HepG2 (cell line): ENCODE data around the gene DZANK1. TPM values are rescaled to one million over a fixed set of nuclear protein-coding genes. Genes with fewer than 3 reads are reported as not detected.

Experiments used
- CC2D1A ChIP-seq: sonication (generic); formaldehyde crosslinking; IDR thresholded peaks from 2 replicates; pipeline ENCODE4 v1.8.1; 2023; ENCODE audit warnings: mild to moderate bottlenecking, missing genetic modification reagents
- RXRB ChIP-seq: IDR thresholded peaks from 2 replicates; pipeline ENCODE4 v1.6.1; 2016; ENCODE audit warnings: borderline replicate concordance, missing genetic modification reagents, missing compliant biosample characterization
- SMARCC2 ChIP-seq: fragments of 450-650 bp; IDR thresholded peaks from 2 replicates; pipeline ENCODE4 v1.6.1; 2017; ENCODE audit warnings: antibody characterized with exemption, mild to moderate bottlenecking
- ZNF224 ChIP-seq: sonication (generic); formaldehyde crosslinking; IDR thresholded peaks from 2 replicates; pipeline ENCODE4 v1.5.0; 2020; ENCODE audit warnings: mild to moderate bottlenecking, missing genetic modification reagents
- ZNF253 ChIP-seq: sonication (generic); formaldehyde crosslinking; IDR thresholded peaks from 2 replicates; pipeline ENCODE4 v1.8.0; 2022; ENCODE audit warnings: mild to moderate bottlenecking, missing genetic modification reagents, borderline replicate concordance
- ZNF282 ChIP-seq: fragments of 450-650 bp; IDR thresholded peaks from 2 replicates; pipeline ENCODE4 v1.6.1; 2018; ENCODE audit not compliant: partially characterized antibody
- ZNF569 ChIP-seq: sonication (generic); formaldehyde crosslinking; IDR thresholded peaks from 2 replicates; pipeline ENCODE4 v1.5.0; 2020; ENCODE audit warnings: mild to moderate bottlenecking, missing genetic modification reagents, moderate library complexity, borderline replicate concordance
- ZSCAN29 ChIP-seq: sonication (generic); formaldehyde crosslinking; conservative IDR thresholded peaks from 2 replicates; pipeline ENCODE4 v1.4.0; 2020; ENCODE audit warnings: mild to moderate bottlenecking, missing genetic modification reagents
- polyA plus RNA-seq, 8 experiments: library from polyadenylated mRNA; depleted of rRNA in 3 of 8; stranded (reverse) in 7 of 8; unstranded in 1 of 8; fragments of >200 nt; fragmentation: Illumina TruSeq in 4 of 8; extraction: Trizol in 4 of 8; gene quantifications; 2 replicates each; pipeline versions ENCODE4 v1.2.1 to v1.2.3, GENCODE V29; 2011 to 2016; ENCODE audit warnings: low read depth in 4 of 8, missing spikeins in 1 of 8, mixed read lengths in 1 of 8; ENCODE audit not compliant: insufficient read depth in 1 of 8
- total RNA-seq, 5 experiments: library from RNA; depleted of rRNA; stranded (reverse); fragments of >200 nt; fragmentation: Illumina TruSeq; extraction: Trizol; gene quantifications; 2 replicates each; pipeline ENCODE4 v1.2.3, GENCODE V29; 2016; ENCODE audit warnings: low read depth in 1 of 5
- TF ChIP-seq, protein P1 (sequence below): sonication (generic); formaldehyde crosslinking; IDR thresholded peaks from 2 replicates; pipeline ENCODE4 v1.4.0; 2020; ENCODE audit warnings: mild to moderate bottlenecking, missing genetic modification reagents
- TF ChIP-seq, protein P2 (sequence below): sonication (generic); formaldehyde crosslinking; conservative IDR thresholded peaks from 2 replicates; pipeline ENCODE4 v1.4.0; 2020; ENCODE audit warnings: missing genetic modification reagents
- TF ChIP-seq, protein P3 (sequence below): sonication (generic); formaldehyde crosslinking; IDR thresholded peaks from 2 replicates; pipeline ENCODE4 v1.8.1; 2023; ENCODE audit warnings: mild to moderate bottlenecking, inconsistent platforms, moderate library complexity, missing genetic modification reagents, borderline replicate concordance
- TF ChIP-seq, protein P4 (sequence below): sonication (generic); formaldehyde crosslinking; IDR thresholded peaks from 2 replicates; pipeline ENCODE4 v1.4.0; 2020; ENCODE audit warnings: mild to moderate bottlenecking, missing genetic modification reagents
- TF ChIP-seq, protein P5 (sequence below): sonication (generic); formaldehyde crosslinking; IDR thresholded peaks from 2 replicates; pipeline ENCODE4 v1.4.0; 2020; ENCODE audit warnings: missing genetic modification reagents

DZANK1 gene
- total and polyA plus RNA-seq, 2 of the 13 experiments (the other 11 are each of a cell fraction or from before 2014, with no cell fraction given): 1.6 to 3.2 TPM

DNA sequence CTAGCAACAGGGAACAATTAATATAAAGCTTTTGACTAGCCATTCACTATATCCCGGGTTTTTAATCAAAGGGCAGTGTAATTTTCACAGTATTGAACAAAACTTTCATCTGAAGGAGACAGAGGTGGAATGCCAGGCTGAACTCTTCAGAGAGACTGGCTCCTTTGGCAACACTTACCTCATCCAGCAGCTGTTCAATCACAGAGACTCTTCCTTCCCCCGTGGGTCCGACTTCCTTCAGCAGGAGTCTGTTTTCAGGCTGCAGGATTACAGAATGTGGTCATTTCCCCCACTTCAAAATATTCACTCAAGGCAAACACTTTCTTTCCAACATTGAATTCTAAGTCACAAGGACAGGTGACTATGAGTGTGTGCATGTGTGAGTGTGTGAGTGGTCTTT, 76.6 kb downstream of the DZANK1 start (continued):
- TF ChIP-seq, protein P1, sequence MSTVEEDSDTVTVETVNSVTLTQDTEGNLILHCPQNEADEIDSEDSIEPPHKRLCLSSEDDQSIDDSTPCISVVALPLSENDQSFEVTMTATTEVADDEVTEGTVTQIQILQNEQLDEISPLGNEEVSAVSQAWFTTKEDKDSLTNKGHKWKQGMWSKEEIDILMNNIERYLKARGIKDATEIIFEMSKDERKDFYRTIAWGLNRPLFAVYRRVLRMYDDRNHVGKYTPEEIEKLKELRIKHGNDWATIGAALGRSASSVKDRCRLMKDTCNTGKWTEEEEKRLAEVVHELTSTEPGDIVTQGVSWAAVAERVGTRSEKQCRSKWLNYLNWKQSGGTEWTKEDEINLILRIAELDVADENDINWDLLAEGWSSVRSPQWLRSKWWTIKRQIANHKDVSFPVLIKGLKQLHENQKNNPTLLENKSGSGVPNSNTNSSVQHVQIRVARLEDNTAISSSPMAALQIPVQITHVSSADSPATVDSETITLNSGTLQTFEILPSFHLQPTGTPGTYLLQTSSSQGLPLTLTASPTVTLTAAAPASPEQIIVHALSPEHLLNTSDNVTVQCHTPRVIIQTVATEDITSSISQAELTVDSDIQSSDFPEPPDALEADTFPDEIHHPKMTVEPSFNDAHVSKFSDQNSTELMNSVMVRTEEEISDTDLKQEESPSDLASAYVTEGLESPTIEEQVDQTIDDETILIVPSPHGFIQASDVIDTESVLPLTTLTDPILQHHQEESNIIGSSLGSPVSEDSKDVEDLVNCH (CRISPR knock-in tag): no peak
- no peak for TF ChIP-seq SMARCC2
- TF ChIP-seq, protein P2, sequence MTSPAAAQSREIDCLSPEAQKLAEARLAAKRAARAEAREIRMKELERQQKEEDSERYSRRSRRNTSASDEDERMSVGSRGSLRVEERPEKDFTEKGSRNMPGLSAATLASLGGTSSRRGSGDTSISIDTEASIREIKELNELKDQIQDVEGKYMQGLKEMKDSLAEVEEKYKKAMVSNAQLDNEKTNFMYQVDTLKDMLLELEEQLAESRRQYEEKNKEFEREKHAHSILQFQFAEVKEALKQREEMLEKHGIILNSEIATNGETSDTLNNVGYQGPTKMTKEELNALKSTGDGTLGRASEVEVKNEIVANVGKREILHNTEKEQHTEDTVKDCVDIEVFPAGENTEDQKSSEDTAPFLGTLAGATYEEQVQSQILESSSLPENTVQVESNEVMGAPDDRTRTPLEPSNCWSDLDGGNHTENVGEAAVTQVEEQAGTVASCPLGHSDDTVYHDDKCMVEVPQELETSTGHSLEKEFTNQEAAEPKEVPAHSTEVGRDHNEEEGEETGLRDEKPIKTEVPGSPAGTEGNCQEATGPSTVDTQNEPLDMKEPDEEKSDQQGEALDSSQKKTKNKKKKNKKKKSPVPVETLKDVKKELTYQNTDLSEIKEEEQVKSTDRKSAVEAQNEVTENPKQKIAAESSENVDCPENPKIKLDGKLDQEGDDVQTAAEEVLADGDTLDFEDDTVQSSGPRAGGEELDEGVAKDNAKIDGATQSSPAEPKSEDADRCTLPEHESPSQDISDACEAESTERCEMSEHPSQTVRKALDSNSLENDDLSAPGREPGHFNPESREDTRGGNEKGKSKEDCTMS (CRISPR knock-in tag): no peak
- TF ChIP-seq ZNF569 (CRISPR knock-in tag): no peak
- TF ChIP-seq, protein P3, sequence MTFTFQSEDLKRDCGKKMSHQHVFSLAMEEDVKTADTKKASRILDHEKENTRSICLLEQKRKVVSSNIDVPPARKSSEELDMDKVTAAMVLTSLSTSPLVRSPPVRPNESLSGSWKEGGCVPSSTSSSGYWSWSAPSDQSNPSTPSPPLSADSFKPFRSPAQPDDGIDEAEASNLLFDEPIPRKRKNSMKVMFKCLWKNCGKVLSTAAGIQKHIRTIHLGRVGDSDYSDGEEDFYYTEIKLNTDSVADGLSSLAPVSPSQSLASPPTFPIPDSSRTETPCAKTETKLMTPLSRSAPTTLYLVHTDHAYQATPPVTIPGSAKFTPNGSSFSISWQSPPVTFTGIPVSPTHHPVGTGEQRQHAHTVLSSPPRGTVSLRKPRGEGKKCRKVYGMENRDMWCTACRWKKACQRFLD (CRISPR knock-in tag): no peak
- TF ChIP-seq RXRB (CRISPR knock-in tag): no peak
- TF ChIP-seq, protein P4, sequence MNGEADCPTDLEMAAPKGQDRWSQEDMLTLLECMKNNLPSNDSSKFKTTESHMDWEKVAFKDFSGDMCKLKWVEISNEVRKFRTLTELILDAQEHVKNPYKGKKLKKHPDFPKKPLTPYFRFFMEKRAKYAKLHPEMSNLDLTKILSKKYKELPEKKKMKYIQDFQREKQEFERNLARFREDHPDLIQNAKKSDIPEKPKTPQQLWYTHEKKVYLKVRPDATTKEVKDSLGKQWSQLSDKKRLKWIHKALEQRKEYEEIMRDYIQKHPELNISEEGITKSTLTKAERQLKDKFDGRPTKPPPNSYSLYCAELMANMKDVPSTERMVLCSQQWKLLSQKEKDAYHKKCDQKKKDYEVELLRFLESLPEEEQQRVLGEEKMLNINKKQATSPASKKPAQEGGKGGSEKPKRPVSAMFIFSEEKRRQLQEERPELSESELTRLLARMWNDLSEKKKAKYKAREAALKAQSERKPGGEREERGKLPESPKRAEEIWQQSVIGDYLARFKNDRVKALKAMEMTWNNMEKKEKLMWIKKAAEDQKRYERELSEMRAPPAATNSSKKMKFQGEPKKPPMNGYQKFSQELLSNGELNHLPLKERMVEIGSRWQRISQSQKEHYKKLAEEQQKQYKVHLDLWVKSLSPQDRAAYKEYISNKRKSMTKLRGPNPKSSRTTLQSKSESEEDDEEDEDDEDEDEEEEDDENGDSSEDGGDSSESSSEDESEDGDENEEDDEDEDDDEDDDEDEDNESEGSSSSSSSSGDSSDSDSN (CRISPR knock-in tag): no peak
- no peak for TF ChIP-seq ZNF282
- TF ChIP-seq ZSCAN29: no peak
- no peak for TF ChIP-seq CC2D1A (CRISPR knock-in tag)
- TF ChIP-seq, protein P5, sequence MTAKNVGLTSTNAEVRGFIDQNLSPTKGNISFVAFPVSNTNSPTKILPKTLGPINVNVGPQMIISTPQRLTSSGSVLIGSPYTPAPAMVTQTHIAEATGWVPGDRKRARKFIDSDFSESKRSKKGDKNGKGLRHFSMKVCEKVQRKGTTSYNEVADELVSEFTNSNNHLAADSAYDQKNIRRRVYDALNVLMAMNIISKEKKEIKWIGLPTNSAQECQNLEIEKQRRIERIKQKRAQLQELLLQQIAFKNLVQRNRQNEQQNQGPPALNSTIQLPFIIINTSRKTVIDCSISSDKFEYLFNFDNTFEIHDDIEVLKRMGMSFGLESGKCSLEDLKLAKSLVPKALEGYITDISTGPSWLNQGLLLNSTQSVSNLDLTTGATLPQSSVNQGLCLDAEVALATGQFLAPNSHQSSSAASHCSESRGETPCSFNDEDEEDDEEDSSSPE (CRISPR knock-in tag): no peak
- no peak for TF ChIP-seq ZNF224 (CRISPR knock-in tag)
- TF ChIP-seq ZNF253 (CRISPR knock-in tag): no peak
